Activated effector memory CD4-positive, alpha-beta T cell treated with anti-CD3 and anti-CD28 coated beads, Interleukin-2, amount 50 U/mL, for 16 hours (primary cell): ENCODE results near the gene TSSC4.

Source experiments
- DNase-seq: peaks from one replicate; pipeline ENCODE4 v3.0.0-alpha.2; 2020

Gene TSSC4

DNA sequence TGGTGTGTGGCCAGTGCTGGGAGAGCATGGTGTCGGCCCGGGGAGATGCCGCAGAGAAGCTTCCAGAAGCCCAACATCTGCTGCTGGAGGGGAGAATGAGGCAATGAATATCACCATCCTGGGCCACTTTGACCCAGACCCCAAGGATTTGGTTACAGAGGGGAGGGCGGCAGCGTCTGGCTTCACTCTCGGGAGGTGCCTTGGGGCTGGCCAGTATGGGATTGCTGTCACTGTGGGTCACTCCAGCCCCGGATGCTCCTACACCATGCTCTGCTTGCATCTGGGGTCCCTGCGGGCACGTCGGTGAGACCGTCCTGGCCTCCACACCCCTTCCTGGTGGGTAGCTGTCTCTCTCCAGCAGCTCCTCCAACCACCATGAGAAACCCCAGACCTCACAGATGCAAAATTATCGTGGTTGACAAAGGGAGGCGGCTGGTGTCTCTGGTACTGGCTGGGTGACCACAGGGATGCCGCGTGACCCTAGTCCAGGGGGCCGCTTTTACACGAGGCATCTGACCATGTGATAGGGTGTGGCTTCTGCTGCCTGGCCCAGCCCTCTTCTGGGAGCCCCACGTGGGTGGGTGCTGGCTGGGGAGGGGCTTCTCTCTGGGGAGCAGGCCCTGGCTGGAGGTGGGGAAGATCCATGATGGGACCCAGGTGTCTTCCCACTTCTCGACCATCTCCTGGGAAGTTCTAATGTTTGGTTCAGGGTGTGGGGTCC is 49.9 kb downstream of the TSSC4 start:
- no peak for DNase-seq

GRCh38 chr11:2451336-2451735 is 50.8 kb downstream of the TSSC4 start:
- DNase-seq, result no peak

GRCh38 chr11:2451916-2452315 is 51.4 kb downstream of the TSSC4 start:
- peak; percentile 38 for DNase-seq

- peak; percentile 54 for DNase-seq
Observed at GRCh38 chr11:2452321-2453012, 51.9 kb downstream of the TSSC4 start.

GRCh38 chr11:2453436-2453835 is 52.9 kb downstream of the TSSC4 start:
- DNase-seq, result peak; percentile 38
